ENCODE measurements around the gene ZNRD2.

Gene ZNRD2

GRCh38 chr11:65580756-65581155 is 10.5 kb downstream of the ZNRD2 start:
- peaks cover 29 to 31% of the 10 kb centered on the region in 2 donors for H3K4me1 ChIP-seq (ENCODE audit: control insufficient read depth in 1 of 2, insufficient read depth in 2 of 2, low read length in 2 of 2)
- peaks cover 12 to 37% of the 10 kb centered on the region in 2 donors for H3K36me3 ChIP-seq (ENCODE audit: control insufficient read depth in 1 of 2, insufficient read depth in 2 of 2, low read length in 2 of 2)
- H3K9me3 ChIP-seq (ENCODE audit: control insufficient read depth in 1 of 2, low read length in 2 of 2): no peaks in the 10 kb centered on the region
- no peak overlapping the region for H3K27ac ChIP-seq (ENCODE audit: low read depth, low read length)
- H3K4me3 ChIP-seq (ENCODE audit: low read depth in 1 of 2, low read length in 2 of 2): no peak overlapping the region
- peaks cover 0 to 4% of the 10 kb centered on the region in 2 donors for H3K27me3 ChIP-seq (ENCODE audit: control insufficient read depth in 1 of 2, insufficient read depth in 2 of 2, low read length in 2 of 2)
- H3K9ac ChIP-seq (ENCODE audit: low read depth in 1 of 2, low read length in 2 of 2): no peak overlapping the region

- Histone ChIP-seq H3K27me3 (ENCODE audit: control insufficient read depth in 1 of 2, insufficient read depth in 2 of 2, low read length in 2 of 2) (peaks cover 0 to 4% of the 10 kb centered on the region in 2 donors), H3K4me3 (ENCODE audit: low read depth in 1 of 2, low read length in 2 of 2) (no peak overlapping the region), H3K27ac (ENCODE audit: low read depth, low read length) (no peak overlapping the region), H3K9ac (ENCODE audit: low read depth in 1 of 2, low read length in 2 of 2) (no peak overlapping the region), H3K4me1 (ENCODE audit: control insufficient read depth in 1 of 2, insufficient read depth in 2 of 2, low read length in 2 of 2) (peaks cover 22 to 25% of the 10 kb centered on the region in 2 donors), H3K36me3 (ENCODE audit: control insufficient read depth in 1 of 2, insufficient read depth in 2 of 2, low read length in 2 of 2) (peaks cover 16 to 44% of the 10 kb centered on the region in 2 donors), H3K9me3 (ENCODE audit: control insufficient read depth in 1 of 2, low read length in 2 of 2) (no peaks in the 10 kb centered on the region)
These were observed 11.7 kb downstream of the ZNRD2 start for GRCh38 chr11:65581928-65582327.

- Histone ChIP-seq H3K4me3 (ENCODE audit: low read depth in 1 of 2, low read length in 2 of 2) (no peak overlapping the region), H3K27me3 (ENCODE audit: control insufficient read depth in 1 of 2, insufficient read depth in 2 of 2, low read length in 2 of 2) (peaks cover 0 to 4% of the 10 kb centered on the region in 2 donors), H3K9me3 (ENCODE audit: control insufficient read depth in 1 of 2, low read length in 2 of 2) (no peaks in the 10 kb centered on the region), H3K36me3 (ENCODE audit: control insufficient read depth in 1 of 2, insufficient read depth in 2 of 2, low read length in 2 of 2) (peaks cover 16 to 44% of the 10 kb centered on the region in 2 donors), H3K27ac (ENCODE audit: low read depth, low read length) (no peak overlapping the region), H3K9ac (ENCODE audit: low read depth in 1 of 2, low read length in 2 of 2) (no peak overlapping the region), H3K4me1 (ENCODE audit: control insufficient read depth in 1 of 2, insufficient read depth in 2 of 2, low read length in 2 of 2) (peaks cover 20 to 23% of the 10 kb centered on the region in 2 donors)
These were observed 13.3 kb downstream of the ZNRD2 start for GRCh38 chr11:65583589-65583988.

GRCh38 chr11:65584106-65584505 is 13.8 kb downstream of the ZNRD2 start:
- Histone ChIP-seq H3K36me3 (ENCODE audit: control insufficient read depth in 1 of 2, insufficient read depth in 2 of 2, low read length in 2 of 2) (peaks cover 16 to 42% of the 10 kb centered on the region in 2 donors), H3K9me3 (ENCODE audit: control insufficient read depth in 1 of 2, low read length in 2 of 2) (no peaks in the 10 kb centered on the region), H3K27ac (ENCODE audit: low read depth, low read length) (no peak overlapping the region), H3K27me3 (ENCODE audit: control insufficient read depth in 1 of 2, insufficient read depth in 2 of 2, low read length in 2 of 2) (peaks cover 0 to 4% of the 10 kb centered on the region in 2 donors), H3K4me3 (ENCODE audit: low read depth in 1 of 2, low read length in 2 of 2) (no peak overlapping the region), H3K4me1 (ENCODE audit: control insufficient read depth in 1 of 2, insufficient read depth in 2 of 2, low read length in 2 of 2) (peaks cover 16 to 22% of the 10 kb centered on the region in 2 donors), H3K9ac (ENCODE audit: low read depth in 1 of 2, low read length in 2 of 2) (no peak overlapping the region)

- Histone ChIP-seq H3K36me3 (ENCODE audit: control insufficient read depth in 1 of 2, insufficient read depth in 2 of 2, low read length in 2 of 2) (peaks cover 10 to 36% of the 10 kb centered on the region in 2 donors), H3K9me3 (ENCODE audit: control insufficient read depth in 1 of 2, low read length in 2 of 2) (no peaks in the 10 kb centered on the region), H3K4me3 (ENCODE audit: low read depth in 1 of 2, low read length in 2 of 2) (no peak overlapping the region), H3K27ac (ENCODE audit: low read depth, low read length) (no peak overlapping the region), H3K9ac (ENCODE audit: low read depth in 1 of 2, low read length in 2 of 2) (no peak overlapping the region), H3K27me3 (ENCODE audit: control insufficient read depth in 1 of 2, insufficient read depth in 2 of 2, low read length in 2 of 2) (peaks cover 0 to 4% of the 10 kb centered on the region in 2 donors), H3K4me1 (ENCODE audit: control insufficient read depth in 1 of 2, insufficient read depth in 2 of 2, low read length in 2 of 2) (peaks cover 14 to 24% of the 10 kb centered on the region in 2 donors)
These were observed 14.5 kb downstream of the ZNRD2 start for GRCh38 chr11:65584723-65585171.

GRCh38 chr11:65585396-65586246 is 15.3 kb downstream of the ZNRD2 start:
- Histone ChIP-seq H3K4me1 (ENCODE audit: control insufficient read depth in 1 of 2, insufficient read depth in 2 of 2, low read length in 2 of 2) (peaks cover 14 to 29% of the 10 kb centered on the region in 2 donors), H3K27ac (ENCODE audit: low read depth, low read length) (no peak overlapping the region), H3K27me3 (ENCODE audit: control insufficient read depth in 1 of 2, insufficient read depth in 2 of 2, low read length in 2 of 2) (peaks cover 0 to 4% of the 10 kb centered on the region in 2 donors), H3K9ac (ENCODE audit: low read depth in 1 of 2, low read length in 2 of 2) (no peak overlapping the region), H3K9me3 (ENCODE audit: control insufficient read depth in 1 of 2, low read length in 2 of 2) (no peaks in the 10 kb centered on the region), H3K4me3 (ENCODE audit: low read depth in 1 of 2, low read length in 2 of 2) (no peak overlapping the region), H3K36me3 (ENCODE audit: control insufficient read depth in 1 of 2, insufficient read depth in 2 of 2, low read length in 2 of 2) (peaks cover 15 to 34% of the 10 kb centered on the region in 2 donors)

GRCh38 chr11:65586247-65586630 is 16.0 kb downstream of the ZNRD2 start:
- H3K36me3 ChIP-seq (ENCODE audit: control insufficient read depth in 1 of 2, insufficient read depth in 2 of 2, low read length in 2 of 2): peaks cover 15 to 29% of the 10 kb centered on the region in 2 donors
- H3K4me1 ChIP-seq (ENCODE audit: control insufficient read depth in 1 of 2, insufficient read depth in 2 of 2, low read length in 2 of 2): peaks cover 14 to 29% of the 10 kb centered on the region in 2 donors
- H3K4me3 ChIP-seq (ENCODE audit: low read depth in 1 of 2, low read length in 2 of 2): no peak overlapping the region

GRCh38 chr11:65586676-65587075 is 16.4 kb downstream of the ZNRD2 start:
- Histone ChIP-seq H3K27ac (ENCODE audit: low read depth, low read length) (no peak overlapping the region), H3K36me3 (ENCODE audit: control insufficient read depth in 1 of 2, insufficient read depth in 2 of 2, low read length in 2 of 2) (peaks cover 16 to 26% of the 10 kb centered on the region in 2 donors), H3K27me3 (ENCODE audit: control insufficient read depth in 1 of 2, insufficient read depth in 2 of 2, low read length in 2 of 2) (peaks cover 0 to 4% of the 10 kb centered on the region in 2 donors), H3K4me3 (ENCODE audit: low read depth in 1 of 2, low read length in 2 of 2) (no peak overlapping the region), H3K4me1 (ENCODE audit: control insufficient read depth in 1 of 2, insufficient read depth in 2 of 2, low read length in 2 of 2) (peaks cover 14 to 29% of the 10 kb centered on the region in 2 donors), H3K9ac (ENCODE audit: low read depth in 1 of 2, low read length in 2 of 2) (no peak overlapping the region), H3K9me3 (ENCODE audit: control insufficient read depth in 1 of 2, low read length in 2 of 2) (no peaks in the 10 kb centered on the region)

More at GRCh38 chr11:65586247-65586630, 16.0 kb downstream of the ZNRD2 start:
- Histone ChIP-seq H3K9me3 (ENCODE audit: control insufficient read depth in 1 of 2, low read length in 2 of 2) (no peaks in the 10 kb centered on the region), H3K27me3 (ENCODE audit: control insufficient read depth in 1 of 2, insufficient read depth in 2 of 2, low read length in 2 of 2) (peaks cover 0 to 4% of the 10 kb centered on the region in 2 donors), H3K9ac (ENCODE audit: low read depth in 1 of 2, low read length in 2 of 2) (no peak overlapping the region), H3K27ac (ENCODE audit: low read depth, low read length) (no peak overlapping the region)

GRCh38 chr11:65588199-65589054 is 18.1 kb downstream of the ZNRD2 start:
- Histone ChIP-seq H3K4me1 (ENCODE audit: control insufficient read depth in 1 of 2, insufficient read depth in 2 of 2, low read length in 2 of 2) (peaks cover 14 to 31% of the 10 kb centered on the region in 2 donors), H3K27me3 (ENCODE audit: control insufficient read depth in 1 of 2, insufficient read depth in 2 of 2, low read length in 2 of 2) (peaks cover 0 to 4% of the 10 kb centered on the region in 2 donors), H3K27ac (ENCODE audit: low read depth, low read length) (peak overlapping the region; percentile 70), H3K36me3 (ENCODE audit: control insufficient read depth in 1 of 2, insufficient read depth in 2 of 2, low read length in 2 of 2) (peaks cover 13 to 28% of the 10 kb centered on the region in 2 donors), H3K9me3 (ENCODE audit: control insufficient read depth in 1 of 2, low read length in 2 of 2) (no peaks in the 10 kb centered on the region), H3K9ac (ENCODE audit: low read depth in 1 of 2, low read length in 2 of 2) (peak overlapping the region in 1 of 2 donors; percentile 32), H3K4me3 (ENCODE audit: low read depth in 1 of 2, low read length in 2 of 2) (peak overlapping the region; percentile 3 to 13)

All from duodenal mucosa (tissue), 2 donors.